Endothelial cell of umbilical vein (primary cell): ENCODE results near the gene TTC3.

Experiments used
- CTCF ChIP-seq, 2 donors: IDR thresholded peaks; 1 replicate in 1 of 2; 2 replicates in 1 of 2; pipeline ENCODE4 v1.5.1; 2011; ENCODE audit warnings: low read length in 2 of 2, mild to moderate bottlenecking in 2 of 2, moderate library complexity in 2 of 2, control low read depth in 1 of 2, inconsistent platforms in 1 of 2, low read depth in 1 of 2; ENCODE audit not compliant: insufficient read depth in 1 of 2; ENCODE audit errors: extremely low read depth in 1 of 2
- EZH2 ChIP-seq: IDR thresholded peaks from 2 replicates; pipeline ENCODE4 v1.6.1; 2012; ENCODE audit warnings: borderline replicate concordance, low read depth, mild to moderate bottlenecking, moderate library complexity, low read length, inconsistent platforms; ENCODE audit not compliant: severe bottlenecking
- MAX ChIP-seq: IDR thresholded peaks from 2 replicates; pipeline ENCODE4 v1.6.1; 2011; ENCODE audit not compliant: insufficient read depth, insufficient read length
- POLR2A ChIP-seq: IDR thresholded peaks from 2 replicates; pipeline ENCODE4 v1.6.1; 2012; ENCODE audit warnings: low read depth, mild to moderate bottlenecking, control low read depth, low read length
- POLR2AphosphoS5 ChIP-seq: IDR thresholded peaks from 2 replicates; pipeline ENCODE4 v1.6.1; 2012; ENCODE audit warnings: low read depth, mild to moderate bottlenecking, control low read depth, low read length, moderate library complexity; ENCODE audit not compliant: insufficient read depth

GRCh38 chr21:37095821-37096220, 22.8 kb downstream of the TTC3 start:
- no peak for TF ChIP-seq EZH2
- no peak for TF ChIP-seq MAX
- no peak for TF ChIP-seq CTCF (IDR thresholded peaks at IDR 0.05; ENCODE audit: extremely low read depth in 1 of 2, insufficient read depth in 1 of 2, low read depth in 1 of 2, low read length in 2 of 2)
- no peak for TF ChIP-seq POLR2A
- no peak for TF ChIP-seq POLR2AphosphoS5
